NCI-H2107 treated with DMSO at 0.1 percent for 48 hours (cell line): Measurements from ENCODE around the gene TPCN1.

Experiments used
- DNase-seq: peaks from one replicate; lab custom pipeline; 2025; ENCODE audit not compliant: unreplicated experiment; lab: John Stamatoyannopoulos, UW

Gene TPCN1

GRCh38 chr12:113332688-113333417 lies 111.6 kb downstream of the TPCN1 start:
- DNase-seq: no peak

- no peak for DNase-seq
These were observed 112.1 kb downstream of the TPCN1 start for GRCh38 chr12:113333418-113333750.

- DNase-seq: no peak
These were observed 112.9 kb downstream of the TPCN1 start for GRCh38 chr12:113333877-113334785.

GRCh38 chr12:113334786-113335539 lies 113.7 kb downstream of the TPCN1 start, which contains the start of gene SLC8B1:
TSS of gene SLC8B1 (minus strand) at chr12:113335109. CDS start at chr12:113332878, 2,231 bp downstream.
- DNase-seq: peak; percentile 37

DNA sequence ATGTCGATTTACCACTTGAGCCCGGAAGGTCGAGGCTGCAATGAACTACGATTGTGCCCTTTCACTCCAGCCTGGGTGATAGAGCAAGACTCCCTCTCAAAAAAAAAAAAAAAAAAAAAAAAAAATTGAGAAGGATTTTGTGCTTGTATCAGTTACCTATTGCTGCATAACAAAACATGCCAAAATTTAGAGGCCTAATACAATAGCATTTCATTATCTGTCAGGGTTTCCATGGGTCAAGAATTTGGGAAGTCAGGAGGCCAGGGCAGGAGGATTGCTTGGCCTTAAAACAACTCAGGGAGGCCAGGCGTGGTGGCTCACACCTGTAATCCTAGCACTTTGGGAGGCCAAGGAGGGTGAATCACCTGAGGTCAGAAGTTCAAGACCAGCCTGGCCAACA lies 118.3 kb downstream of the TPCN1 start:
- DNase-seq: no peak

DNA sequence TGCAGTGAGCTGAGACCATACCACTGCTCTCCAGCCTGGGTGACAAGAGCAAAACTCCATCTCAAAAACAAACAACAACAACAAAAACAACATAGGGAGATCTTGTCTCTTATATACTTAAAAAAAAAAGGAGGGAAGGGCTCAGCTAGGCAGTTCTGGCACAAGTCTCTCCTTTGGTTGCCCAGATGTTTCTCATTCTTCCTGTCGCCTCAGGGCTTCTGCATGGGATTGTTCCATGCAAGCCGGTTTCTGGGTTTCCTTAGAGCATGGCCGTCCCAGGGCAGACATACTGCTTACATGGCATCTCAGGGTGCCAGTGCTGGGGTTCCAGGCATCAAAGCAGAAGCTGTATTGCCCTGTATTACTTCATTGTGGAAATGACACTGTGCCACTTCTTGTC lies 118.8 kb downstream of the TPCN1 start:
- no peak for DNase-seq

DNA sequence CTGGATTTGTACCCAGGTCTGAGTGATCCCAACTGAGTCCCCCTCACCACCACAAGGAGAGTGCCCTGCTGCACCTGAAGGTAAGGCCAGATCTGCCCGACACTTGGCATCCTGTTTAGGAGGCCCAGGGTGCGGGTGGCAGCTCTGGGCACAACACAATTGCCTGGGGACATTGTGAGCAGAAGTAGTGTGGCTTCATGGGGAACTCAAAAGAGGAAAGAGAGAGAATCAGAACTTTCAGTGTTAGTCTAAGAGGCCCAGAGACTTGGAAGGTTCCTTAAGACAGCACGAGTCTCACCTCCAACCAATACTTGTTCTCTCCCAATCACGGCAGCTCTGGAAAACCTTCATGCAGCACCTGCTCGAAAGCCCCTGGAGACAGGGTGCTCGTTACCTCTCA lies 120.3 kb downstream of the TPCN1 start:
- DNase-seq: no peak

DNA sequence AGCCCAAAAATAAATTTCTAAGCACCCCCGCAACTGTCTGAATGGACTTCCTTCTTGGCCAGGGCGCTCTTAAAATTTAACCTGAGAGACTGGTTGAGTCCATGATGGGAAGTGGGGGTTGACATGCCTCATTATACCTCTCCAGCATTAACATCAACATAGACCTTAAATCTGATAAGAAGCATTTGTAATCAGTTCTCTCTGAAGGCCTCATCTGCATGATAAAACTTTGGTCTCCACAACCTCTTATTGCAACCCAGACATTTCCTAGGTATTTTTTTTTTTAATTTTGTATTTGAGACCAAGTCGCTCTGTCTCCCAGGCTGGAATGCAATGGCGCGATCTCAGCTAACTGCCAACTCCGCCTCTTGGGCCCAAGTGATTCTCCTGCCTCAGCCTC lies 124.1 kb downstream of the TPCN1 start:
- no peak for DNase-seq

DNA sequence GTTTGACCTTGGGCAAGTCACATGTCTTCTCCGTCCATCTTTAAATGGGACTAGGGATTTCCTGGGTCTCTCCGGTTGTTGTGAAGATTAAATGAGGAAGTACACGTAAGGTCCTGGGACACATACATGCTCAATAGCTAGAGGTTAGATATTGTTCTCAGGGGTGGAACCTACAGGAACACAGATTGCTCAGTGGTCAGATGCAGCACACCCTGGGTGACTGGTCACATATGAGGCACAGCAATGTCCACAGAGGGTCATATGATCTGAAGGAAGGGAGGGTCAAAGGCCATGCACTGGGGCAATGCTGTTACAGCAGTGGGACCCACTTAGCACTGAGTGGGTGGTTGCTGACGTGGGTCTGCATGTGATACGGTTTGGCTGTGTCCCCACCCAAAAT lies 125.1 kb downstream of the TPCN1 start:
- no peak for DNase-seq

DNA sequence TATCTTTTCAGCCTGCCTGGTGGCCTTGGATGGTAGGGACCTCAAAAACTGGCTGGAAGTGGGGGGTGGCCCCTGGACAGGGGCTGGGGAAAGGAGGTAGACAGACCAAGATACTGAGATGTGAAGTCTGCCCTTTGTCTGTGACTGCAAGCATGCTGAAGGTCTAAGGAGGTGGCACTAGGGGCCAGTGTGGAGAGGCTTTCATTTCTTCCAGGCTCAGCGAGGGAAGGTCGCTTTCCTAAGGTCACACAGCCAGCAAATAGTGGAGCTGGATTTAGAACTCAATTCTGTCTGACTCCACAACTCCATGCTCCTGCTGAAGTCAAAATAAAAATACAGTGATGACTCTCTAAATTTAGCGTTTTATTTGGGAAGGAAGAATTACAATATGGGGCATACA lies 125.8 kb downstream of the TPCN1 start:
- no peak for DNase-seq

DNA sequence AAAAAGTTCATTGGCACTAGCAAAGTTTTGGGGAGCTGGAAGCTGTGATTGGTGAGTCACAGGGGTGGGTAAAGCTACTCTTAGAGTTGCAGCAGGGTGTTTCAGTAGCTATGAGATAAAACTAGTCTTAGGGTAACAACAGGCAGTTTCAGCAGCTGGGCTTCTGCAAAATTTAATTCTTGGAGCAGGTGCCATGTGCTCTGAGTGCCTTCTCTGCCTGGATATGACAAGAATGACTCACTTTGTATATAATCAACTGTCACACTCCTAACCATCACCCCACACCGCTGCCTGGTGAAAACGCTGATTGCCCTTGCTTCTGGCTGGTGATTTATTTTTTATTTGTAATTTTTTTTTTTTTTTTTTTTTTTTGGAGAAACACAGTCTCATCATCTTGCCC lies 126.6 kb downstream of the TPCN1 start:
- DNase-seq: no peak
